ENCODE results near the gene UBE2K. TPM values are rescaled to one million over a fixed set of nuclear protein-coding genes. Genes with fewer than 3 reads are reported as not detected.
A peak's percentile ranks its signal among the peaks of the same experiment; 100 is the strongest.
"Not testable (repeated sequence)": the region's sequence is repeated elsewhere in the genome, so short reads cannot be mapped to it uniquely, and the experiment has no call there.

Gene UBE2K
- total RNA-seq, 1 donor from 2014 or later = 102 TPM

DNA sequence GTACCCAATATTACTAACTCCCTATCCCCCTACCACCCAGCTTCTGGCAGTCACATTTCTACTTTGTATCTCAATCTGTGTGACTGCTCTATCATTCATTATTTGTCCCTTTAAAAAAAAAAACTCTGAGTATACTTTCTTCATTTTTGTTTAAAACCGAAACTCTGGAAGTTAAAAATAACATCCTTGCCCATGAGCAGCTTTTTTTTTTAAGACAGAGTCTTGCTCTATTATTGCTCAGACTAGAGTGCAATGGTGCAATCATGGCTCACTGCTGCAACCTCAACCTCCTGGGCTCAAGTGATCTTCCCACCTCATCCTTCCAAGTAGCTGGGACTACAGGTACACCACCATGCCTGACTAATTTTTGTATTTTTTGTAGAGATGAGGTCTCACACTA is 15.8 kb downstream of the UBE2K start:
- H3K9me3 Mint-ChIP-seq (ENCODE audit: unreplicated experiment) = no peaks in the 10 kb centered on the region
- H3K27me3 Mint-ChIP-seq (ENCODE audit: unreplicated experiment) = no peaks in the 10 kb centered on the region
- peaks cover 12% of the 10 kb centered on the region for H3K36me3 Mint-ChIP-seq (ENCODE audit: low read depth, unreplicated experiment)
- no peak overlapping the region for H3K27ac Mint-ChIP-seq (ENCODE audit: unreplicated experiment)
- H3K4me3 Mint-ChIP-seq (ENCODE audit: unreplicated experiment) = no peak overlapping the region
- no peak for DNase-seq (ENCODE audit: low spot score)
- TF ChIP-seq, protein P1, sequence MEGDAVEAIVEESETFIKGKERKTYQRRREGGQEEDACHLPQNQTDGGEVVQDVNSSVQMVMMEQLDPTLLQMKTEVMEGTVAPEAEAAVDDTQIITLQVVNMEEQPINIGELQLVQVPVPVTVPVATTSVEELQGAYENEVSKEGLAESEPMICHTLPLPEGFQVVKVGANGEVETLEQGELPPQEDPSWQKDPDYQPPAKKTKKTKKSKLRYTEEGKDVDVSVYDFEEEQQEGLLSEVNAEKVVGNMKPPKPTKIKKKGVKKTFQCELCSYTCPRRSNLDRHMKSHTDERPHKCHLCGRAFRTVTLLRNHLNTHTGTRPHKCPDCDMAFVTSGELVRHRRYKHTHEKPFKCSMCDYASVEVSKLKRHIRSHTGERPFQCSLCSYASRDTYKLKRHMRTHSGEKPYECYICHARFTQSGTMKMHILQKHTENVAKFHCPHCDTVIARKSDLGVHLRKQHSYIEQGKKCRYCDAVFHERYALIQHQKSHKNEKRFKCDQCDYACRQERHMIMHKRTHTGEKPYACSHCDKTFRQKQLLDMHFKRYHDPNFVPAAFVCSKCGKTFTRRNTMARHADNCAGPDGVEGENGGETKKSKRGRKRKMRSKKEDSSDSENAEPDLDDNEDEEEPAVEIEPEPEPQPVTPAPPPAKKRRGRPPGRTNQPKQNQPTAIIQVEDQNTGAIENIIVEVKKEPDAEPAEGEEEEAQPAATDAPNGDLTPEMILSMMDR (IDR thresholded peaks at IDR 0.05; ENCODE audit: unreplicated experiment) = no peak
- H3K4me1 Mint-ChIP-seq (ENCODE audit: unreplicated experiment) = peaks cover 6% of the 10 kb centered on the region

DNA sequence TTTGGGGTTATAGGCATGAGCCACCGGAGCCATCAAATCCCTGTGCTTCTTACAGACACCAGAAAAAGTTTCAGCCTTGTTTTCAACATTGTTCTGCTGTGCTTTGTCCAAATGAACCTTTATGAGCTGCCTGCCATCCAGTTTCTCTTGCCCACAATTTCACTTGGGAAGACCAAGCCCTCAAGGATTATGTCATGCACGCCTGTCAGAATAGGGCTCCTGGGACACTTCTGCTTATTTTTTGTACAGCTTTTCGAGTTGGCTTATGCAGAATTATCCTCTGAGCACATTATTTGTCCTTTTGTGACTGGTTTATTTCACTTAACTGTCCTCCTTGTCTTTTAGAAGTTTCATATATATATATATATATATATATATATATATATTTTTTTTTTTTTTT is 16.2 kb downstream of the UBE2K start:
- Mint-ChIP-seq H3K4me3 (ENCODE audit: unreplicated experiment) (no peak overlapping the region), H3K9me3 (ENCODE audit: unreplicated experiment) (no peaks in the 10 kb centered on the region), H3K36me3 (ENCODE audit: low read depth, unreplicated experiment) (peaks cover 16% of the 10 kb centered on the region), H3K27me3 (ENCODE audit: unreplicated experiment) (no peaks in the 10 kb centered on the region), H3K27ac (ENCODE audit: unreplicated experiment) (no peak overlapping the region), H3K4me1 (ENCODE audit: unreplicated experiment) (peaks cover 7% of the 10 kb centered on the region)
- no peak for DNase-seq (ENCODE audit: low spot score)
- TF ChIP-seq, protein P1 (IDR thresholded peaks at IDR 0.05; ENCODE audit: unreplicated experiment) = no peak

DNA sequence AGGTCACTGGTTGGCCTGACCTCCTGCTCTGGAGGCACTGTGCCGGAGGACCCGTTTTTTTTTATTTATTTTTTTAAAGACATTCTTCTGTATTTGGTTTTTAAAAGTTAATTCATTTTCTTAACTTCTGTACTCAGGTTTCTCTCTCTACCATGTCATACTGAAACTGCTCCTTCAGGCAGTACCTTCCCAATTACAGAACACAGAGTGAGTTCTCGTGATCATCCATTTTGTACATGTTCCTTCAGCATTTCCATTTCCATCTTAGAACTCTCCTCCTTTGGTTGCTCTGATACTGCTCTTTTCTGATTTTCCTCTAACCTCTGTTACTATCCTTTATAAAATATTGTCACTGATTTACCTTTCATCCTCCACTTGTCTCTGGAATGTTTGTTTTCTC is 17.9 kb downstream of the UBE2K start:
- peak overlapping the region; percentile 5 for H3K27ac Mint-ChIP-seq (ENCODE audit: unreplicated experiment)
- peaks cover 8% of the 10 kb centered on the region for H3K4me1 Mint-ChIP-seq (ENCODE audit: unreplicated experiment)
- no peak for DNase-seq (ENCODE audit: low spot score)
- H3K36me3 Mint-ChIP-seq (ENCODE audit: low read depth, unreplicated experiment) = peaks cover 21% of the 10 kb centered on the region
- H3K9me3 Mint-ChIP-seq (ENCODE audit: unreplicated experiment) = no peaks in the 10 kb centered on the region
- no peak overlapping the region for H3K4me3 Mint-ChIP-seq (ENCODE audit: unreplicated experiment)
- H3K27me3 Mint-ChIP-seq (ENCODE audit: unreplicated experiment) = no peaks in the 10 kb centered on the region
- TF ChIP-seq, protein P1 (IDR thresholded peaks at IDR 0.05; ENCODE audit: unreplicated experiment) = no peak

DNA sequence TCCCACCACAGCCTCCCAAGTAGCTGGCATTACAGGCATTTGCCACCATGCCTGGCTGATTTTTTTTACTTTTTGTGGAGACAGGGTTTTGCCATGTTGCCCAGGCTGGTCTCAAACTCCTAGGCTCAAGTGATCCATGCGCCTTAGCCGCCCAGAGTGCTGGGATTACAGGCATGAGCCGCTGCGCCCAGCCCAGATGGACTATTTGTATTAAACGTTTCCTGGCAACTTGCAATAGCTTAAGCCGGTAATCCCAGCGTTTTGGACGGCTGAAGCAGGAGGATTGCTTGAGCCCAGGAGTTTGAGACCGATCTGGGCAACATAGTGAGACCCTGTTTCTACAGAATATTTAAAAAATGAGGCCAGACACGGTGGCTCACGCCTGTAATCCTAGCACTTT is 18.4 kb downstream of the UBE2K start:
- no peak for DNase-seq (ENCODE audit: low spot score)
- Mint-ChIP-seq H3K9me3 (ENCODE audit: unreplicated experiment) (no peaks in the 10 kb centered on the region), H3K4me3 (ENCODE audit: unreplicated experiment) (no peak overlapping the region), H3K27me3 (ENCODE audit: unreplicated experiment) (no peaks in the 10 kb centered on the region), H3K4me1 (ENCODE audit: unreplicated experiment) (peaks cover 8% of the 10 kb centered on the region), H3K36me3 (ENCODE audit: low read depth, unreplicated experiment) (peaks cover 25% of the 10 kb centered on the region), H3K27ac (ENCODE audit: unreplicated experiment) (no peak overlapping the region)
- TF ChIP-seq, protein P1 (IDR thresholded peaks at IDR 0.05; ENCODE audit: unreplicated experiment) = no peak

DNA sequence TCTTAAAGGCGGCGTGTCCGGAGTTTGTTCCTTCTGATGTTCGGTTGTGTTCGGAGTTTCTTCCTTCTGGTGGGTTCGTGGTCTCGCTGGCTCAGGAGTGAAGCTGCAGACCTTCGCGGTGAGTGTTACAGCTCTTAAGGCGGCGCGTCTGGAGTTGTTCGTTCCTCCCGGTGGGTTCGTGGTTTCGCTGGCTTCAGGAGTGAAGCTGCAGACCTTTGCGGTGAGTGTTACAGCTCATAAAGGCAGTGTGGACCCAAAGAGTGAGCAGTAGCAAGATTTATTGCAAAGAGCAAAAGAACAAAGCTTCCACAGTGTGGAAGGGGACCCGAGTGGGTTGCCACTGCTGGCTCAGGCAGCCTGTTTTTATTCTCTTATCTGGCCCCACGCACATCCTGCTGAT is 19.8 kb downstream of the UBE2K start:
- Mint-ChIP-seq H3K36me3 (ENCODE audit: low read depth, unreplicated experiment) (peaks cover 25% of the 10 kb centered on the region), H3K4me3 (ENCODE audit: unreplicated experiment) (peak overlapping the region; percentile 42)
- DNase-seq (ENCODE audit: low spot score); H3K27me3 Mint-ChIP-seq (ENCODE audit: unreplicated experiment); H3K4me1 Mint-ChIP-seq (ENCODE audit: unreplicated experiment); H3K9me3 Mint-ChIP-seq (ENCODE audit: unreplicated experiment); H3K27ac Mint-ChIP-seq (ENCODE audit: unreplicated experiment): not testable (repeated sequence)

All from endothelial cell (in vitro differentiated cells).